HG02759 (cell line): ENCODE results near the gene PRKAR2B.
"Not testable (repeated sequence)": the region's sequence is repeated elsewhere in the genome, so short reads cannot be mapped to it uniquely, and the experiment has no call there.

Source experiments
- ATAC-seq: cut with Tn5 transposase; IDR thresholded peaks from one replicate; pipeline ENCODE4 v1.9.1; 2021; ENCODE audit warnings: mild to moderate bottlenecking, moderate library complexity; ENCODE audit not compliant: unreplicated experiment

Gene PRKAR2B

DNA sequence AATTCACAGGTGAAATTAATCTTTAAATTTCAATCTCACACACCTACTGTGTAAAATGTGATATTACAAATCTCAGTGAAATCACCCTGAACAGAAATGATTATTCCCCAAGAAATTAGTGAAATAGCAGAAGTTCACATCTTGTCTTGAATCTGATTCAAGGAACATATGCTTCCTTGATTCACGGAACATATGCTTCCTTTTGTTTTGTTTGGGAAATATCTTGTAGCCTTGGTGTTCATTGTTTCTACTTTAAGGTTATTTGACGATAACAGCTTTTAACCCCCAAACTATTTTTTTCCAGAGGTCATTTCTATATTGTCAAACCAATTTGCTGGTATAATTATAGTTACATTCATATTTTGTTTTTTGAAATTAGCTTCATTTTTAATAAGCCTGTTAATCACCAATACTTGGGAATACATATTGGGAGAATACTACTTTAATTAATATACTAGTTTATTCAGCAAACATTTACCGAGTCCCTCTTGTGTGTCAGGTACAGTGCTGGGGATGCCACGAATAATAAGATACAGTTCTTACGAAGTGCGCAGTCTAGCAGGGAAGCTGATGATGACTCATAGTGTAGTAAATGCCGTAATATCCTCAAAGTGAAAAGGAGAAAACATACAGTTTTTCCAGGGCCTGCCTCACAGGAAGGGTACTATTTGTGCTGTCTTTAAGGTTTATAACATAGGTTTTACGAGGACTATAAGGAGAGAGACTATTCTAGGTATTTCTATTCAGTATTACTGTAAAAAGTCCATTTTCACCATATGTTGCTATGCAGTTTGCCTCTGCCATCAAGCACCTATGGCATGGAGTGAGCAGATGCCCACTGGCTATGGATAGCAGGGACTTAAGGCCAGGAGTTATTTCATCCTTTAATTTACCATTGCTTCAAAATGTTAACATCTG, 32.5 kb downstream of the PRKAR2B start:
- ATAC-seq: no peak

DNA sequence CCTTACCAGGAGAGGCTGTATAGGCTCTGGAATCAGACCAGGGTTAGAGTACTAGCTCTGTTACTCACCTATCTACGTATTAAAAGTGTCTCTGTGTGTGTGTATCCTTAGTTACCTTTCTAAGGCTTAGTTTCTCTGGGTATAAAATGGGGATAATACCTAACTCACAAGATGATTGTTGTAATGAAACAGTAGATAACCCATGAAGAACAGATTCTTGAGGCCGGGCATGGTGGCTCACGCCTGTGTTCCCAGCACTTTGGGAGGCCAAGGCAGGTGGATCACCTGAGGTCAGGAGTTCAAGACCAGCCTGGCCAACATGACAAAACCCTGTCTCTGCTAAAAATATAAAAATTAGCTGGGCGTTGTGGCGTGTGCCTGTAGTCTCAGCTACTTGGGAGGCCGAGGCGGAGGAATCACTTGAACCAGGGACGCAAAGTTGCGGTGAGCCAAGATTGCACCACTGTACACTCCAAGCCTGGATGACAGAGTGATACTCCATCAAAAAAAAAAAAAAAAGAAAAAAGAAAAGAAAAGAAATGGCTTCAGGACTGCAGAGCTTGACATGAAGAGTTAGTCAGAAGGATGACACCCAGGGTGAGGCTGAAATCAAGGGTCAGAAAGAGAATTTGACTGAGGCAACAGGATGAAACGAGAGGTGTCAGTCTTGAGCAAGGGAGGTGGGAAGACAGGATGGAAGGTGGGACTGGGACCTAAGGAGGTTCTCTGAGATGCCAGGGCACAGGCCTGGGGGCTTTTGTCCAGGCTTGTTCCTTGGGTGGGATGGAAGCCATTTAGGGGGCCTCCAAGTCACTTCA, 33.4 kb downstream of the PRKAR2B start:
- ATAC-seq: no peak

DNA sequence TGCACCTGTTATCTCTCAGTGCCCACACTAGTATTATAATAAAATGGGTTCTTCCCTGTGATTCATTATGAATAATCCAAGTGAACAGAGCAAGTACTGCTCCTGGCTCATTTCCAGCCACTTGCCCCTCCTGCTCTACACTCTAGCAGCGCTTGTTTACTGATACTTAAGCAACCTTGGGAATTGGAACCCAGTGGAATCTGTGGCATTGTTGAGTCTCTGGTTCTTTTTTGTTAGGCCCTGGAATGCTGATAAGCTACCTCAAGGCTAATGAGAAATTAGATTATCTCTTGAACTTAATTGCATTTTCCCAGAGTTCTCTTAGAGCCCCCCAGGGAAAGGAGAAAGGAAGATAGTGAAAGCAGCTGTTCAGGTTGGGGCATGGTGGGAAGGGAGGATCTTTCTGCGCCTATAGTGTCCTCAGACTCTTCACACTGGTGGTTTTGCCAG, 34.0 kb downstream of the PRKAR2B start:
- ATAC-seq: no peak

DNA sequence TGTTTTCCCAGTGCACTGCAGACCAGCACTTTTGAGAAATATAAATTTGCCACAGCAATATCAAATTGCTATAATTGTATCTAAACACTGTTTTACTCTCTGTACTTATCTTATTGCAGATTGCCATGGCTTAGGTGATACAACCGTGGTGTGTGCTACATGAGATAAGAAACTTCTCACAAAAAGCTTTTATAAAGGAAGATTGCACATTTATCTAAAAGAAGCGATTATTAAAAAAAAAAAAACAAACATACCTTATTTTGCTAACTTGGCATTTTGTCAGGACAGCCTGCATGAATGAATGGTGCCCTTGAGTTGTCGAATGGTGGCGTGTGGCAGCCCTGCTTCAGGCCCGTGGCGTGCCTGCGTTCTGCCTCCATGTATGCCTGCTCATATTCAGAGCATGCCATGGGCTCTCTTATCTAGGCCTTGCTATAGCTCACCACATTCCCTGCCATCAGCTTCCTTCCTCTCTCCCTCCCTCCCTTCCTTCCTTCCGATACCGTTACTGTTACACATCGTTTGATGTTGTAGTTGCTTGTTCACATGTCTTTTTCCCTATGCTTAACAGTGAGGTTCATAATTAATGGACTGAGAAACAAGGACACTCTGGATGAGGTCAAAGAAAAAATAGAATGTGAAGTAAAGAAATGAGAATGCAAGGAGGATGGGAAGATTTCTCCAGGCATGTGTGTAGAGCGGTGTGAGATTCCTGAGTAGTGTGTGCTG, 34.9 kb downstream of the PRKAR2B start:
- ATAC-seq: no peak

DNA sequence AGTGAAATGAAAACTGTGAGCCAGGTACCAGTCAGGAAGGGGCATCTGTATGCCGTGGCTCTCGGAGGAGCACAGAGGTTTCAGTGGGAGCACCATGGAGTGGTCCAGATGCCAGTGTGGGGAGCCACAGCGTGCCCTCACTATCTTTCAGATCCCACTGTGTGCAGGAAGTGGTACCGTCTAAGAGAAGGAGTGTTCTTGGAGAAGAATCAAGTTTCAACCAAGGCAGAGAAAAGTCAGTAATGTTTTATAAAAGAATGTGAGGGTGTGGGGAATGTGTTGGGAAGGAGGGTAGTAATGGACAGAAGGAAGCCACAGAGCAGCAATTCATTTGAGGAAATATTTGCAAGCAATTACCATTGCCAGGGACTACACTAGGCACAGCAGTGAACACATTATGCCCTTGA, 35.6 kb downstream of the PRKAR2B start:
- ATAC-seq: no peak

DNA sequence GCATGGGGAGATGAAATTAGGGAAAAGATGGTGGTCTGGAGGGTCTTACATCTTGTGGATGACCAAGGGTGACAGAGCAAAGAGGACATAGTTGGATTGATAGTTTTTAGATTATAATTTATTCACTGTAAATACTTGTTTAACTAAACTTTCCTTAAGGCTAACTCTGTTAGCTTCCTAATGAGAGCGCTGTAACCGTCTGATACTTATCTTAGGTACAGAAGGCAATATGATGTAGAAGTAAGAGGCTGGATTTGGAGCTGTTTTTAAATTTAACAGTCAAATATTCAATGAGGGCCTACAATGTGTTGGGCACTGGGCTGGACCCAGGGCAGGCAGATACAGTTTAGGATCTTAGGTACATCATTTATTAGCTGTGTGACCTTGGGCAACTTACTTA, 36.0 kb downstream of the PRKAR2B start:
- ATAC-seq: no peak

DNA sequence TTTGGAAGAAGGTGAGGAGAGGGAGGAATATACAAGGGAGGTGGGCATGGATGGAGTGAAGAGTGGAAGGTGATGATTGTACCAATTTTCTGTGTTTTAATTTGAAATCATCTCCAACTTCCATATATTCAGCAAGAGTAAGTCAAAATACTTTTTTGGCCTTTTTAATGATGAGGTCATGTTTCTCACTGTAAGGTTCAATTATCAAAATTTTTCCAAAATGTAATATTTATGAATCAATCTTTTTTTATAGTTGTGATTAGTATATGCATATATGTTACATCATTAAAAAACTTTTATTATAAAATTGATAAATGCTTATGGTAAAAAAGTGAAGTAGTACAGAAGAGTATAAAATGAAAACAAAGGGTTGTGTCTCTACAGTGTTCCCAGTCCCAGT, 40.7 kb downstream of the PRKAR2B start:
- ATAC-seq: no peak

DNA sequence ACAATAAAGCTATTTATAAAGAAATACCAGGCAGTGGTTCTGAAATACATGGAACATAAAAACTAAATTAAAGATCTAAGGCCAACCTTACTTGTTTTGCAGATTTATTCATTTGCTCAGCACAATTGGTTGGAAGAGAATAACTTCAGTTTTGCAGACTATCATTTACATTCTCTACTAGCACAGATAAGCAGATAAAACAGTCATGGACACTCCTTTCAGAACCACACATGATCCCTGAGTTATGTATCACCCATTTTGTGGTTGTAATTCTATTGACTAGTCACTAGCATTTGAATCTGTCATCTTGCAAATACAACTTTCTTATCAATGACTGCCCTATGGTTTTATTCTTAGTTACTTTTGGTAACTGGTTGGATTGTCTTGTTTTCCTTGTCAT, 45.1 kb downstream of the PRKAR2B start:
- ATAC-seq: no peak

DNA sequence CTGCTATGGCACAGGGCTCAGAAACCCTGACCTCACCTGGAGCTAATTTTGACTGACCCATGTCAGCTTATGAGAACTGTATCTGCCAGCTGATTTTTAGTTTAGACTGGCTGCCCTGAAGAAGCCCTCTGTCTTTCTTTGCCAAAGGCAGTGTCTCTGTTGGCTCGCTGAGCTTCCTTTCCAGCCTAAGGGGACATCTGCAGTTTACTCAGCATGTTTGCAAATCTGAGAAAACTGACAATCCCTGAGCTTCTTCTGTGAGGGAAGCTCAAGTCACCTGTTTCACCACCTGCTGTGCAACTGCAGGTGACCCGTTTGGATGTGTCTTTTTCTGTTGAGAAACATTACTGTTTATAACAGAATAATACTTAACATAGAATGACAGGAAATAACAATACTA, 46.0 kb downstream of the PRKAR2B start:
- ATAC-seq: no peak

DNA sequence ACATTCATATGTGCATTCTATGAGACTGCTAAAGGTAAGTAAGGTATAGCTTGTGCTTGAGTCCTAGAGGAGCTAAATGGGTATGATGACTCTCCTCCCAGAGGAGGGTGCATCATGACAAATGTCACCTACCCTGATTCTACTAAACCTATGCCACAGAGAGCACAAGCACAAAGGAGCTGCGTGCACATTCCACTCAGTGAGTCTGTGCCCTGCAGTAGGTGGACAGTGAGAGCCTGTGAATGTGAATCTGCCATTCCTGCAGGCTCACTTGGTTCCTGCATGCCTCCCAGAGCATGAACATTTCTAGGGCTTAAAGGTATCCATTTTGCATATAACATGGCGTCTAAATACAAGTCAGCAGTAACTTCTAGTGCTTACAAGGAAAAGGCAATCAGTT, 46.8 kb downstream of the PRKAR2B start:
- no peak for ATAC-seq

DNA sequence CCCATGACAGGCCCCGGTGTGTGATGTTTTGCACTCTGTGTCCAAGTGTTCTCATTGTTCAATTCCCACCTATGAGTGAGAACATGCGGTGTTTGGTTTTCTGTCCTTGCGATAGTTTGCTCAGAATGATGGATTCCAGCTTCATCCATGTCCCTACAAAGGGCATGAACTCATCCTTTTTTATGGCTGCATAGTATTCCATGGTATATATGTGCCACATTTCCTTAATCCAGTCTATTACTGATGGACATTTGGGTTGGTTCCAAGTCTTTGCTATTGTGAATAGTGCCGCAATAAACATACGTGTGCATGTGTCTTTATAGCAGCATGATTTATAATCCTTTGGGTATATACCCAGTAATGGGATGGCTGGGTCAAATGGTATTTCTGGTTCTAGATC, 49.2 kb downstream of the PRKAR2B start:
- not testable (repeated sequence) for ATAC-seq

DNA sequence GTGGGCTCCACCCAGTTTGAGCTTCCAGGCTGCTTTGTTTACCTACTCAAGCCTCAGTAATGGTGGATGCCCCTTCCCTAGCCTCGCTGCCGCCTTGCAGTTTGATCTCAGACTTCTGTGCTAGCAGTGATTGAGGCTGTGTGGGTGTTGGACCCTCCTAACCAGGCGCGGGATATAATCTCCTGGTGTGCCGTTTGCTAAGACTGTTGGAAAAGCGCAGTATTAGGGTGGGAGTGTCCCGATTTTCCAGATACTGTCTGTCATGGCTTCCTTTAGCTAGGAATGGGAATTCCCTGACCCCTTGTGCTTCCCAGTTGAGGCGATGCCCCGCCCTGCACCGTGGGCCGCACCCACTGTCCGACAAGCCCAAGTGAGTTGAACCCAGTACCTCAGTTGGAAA, 54.6 kb downstream of the PRKAR2B start:
- ATAC-seq: not testable (repeated sequence)

DNA sequence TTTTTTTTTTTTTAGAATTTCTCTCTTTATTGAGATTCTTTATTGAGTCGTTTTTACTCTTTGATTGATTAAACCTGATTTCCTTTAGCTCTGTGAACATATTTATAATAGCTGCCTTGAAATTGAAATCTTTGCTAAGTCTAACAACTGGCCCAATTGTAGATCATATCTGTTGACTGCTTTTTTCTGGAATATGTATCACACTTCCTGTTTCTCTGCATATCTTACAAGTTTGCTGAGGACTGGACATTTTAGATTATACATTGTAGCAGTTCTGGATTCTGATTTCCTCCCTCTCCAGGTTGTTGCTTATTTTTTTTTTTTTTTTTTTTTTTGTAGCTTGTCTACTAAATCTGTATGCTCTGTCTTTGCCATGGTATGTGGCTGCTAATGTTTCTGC, 56.3 kb downstream of the PRKAR2B start:
- no peak for ATAC-seq

DNA sequence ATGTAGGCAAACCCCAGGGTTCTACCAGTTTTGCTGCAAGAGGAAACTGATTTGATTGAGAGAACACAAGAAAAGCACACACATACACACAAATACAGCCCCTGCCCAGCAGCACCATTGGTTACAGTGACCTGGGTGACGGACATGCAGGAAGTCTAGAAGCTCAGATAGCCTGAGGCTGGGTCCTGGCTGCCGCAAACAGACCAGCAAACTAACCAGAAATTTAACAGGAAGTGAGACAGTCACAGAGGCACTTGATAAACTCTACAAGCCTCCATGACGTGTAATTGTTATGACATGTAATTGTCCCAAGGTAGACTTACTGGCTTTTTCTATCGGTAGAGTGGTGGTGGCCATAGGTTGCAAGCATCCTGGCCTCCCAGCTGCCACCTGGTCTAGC, 58.9 kb downstream of the PRKAR2B start:
- no peak for ATAC-seq

DNA sequence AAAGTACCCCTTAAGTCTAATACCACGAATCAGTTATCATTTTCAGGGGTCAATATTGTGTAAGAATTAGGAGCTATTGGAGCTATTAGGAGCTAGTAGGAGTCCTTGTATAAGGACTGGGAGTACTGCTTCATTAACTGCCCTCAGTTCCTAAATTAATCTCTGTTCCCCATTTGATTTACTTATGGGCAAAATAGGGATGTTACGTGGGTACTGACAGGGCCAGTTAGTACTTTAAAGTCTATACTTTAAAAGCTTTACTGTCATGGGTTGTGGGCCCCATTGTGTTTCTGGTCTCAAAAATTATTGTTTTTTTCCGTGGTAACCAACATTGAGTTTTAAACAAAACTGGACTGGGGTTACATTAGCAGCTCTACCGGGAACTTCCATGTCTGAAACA, 60.3 kb downstream of the PRKAR2B start:
- no peak for ATAC-seq

DNA sequence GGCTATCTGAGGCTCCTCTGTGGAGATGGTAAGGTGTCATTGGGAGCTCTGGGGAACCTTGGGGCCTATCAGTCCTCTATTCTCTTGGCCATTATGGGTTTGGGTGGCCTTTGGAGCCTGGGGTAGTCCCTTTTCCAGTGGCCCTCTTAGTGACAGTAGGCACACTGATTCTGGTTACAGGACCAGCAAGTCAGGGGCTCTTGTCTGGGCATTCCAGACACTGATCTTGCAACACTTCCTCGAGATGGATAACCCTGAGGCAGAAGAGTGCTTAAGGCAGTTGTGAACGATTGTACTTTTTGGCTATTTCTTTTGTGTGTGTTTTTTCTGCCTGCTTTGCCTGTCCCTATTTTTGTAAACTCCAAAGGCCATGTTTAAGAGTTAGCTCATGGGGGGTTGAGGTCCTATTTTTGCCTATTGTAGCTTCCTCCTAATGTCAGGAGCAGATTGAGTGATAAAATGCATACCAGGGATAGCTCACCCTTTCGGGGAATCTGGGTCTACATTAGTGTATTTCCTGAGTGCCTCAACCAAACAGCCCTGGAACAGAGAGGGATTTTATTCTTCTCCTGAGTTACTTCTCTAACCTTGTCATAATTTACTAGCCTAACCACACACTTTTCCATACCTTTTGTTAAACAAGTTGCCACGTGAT, 61.2 kb downstream of the PRKAR2B start:
- ATAC-seq: no peak

DNA sequence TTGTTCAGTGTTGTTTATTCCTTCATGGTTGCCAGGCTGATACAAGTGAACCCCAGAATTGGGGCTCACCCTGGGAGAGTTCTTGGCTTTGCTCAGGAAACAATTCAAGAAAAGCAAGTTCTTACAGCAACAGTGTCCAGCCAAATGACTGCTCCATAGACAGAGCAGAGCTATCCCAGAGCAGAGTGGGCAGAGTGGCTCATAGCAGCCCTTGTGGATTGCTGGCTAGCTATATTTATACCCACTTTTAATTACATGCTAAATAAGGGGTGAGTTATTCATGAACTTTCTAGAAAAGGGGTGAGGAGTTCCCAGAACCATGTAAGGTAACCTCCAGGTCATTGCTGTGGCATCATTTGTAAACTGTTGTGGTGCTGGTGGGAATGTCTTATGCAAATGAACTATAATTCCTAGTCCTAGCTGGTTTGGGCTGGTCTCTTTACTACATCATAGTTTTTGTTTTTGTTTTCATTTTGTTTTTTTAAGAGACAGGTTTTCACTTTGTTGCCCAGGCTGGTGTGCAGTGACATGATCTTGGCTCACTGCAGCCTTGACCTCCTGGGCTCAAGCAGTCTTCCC, 64.4 kb downstream of the PRKAR2B start:
- ATAC-seq: no peak

DNA sequence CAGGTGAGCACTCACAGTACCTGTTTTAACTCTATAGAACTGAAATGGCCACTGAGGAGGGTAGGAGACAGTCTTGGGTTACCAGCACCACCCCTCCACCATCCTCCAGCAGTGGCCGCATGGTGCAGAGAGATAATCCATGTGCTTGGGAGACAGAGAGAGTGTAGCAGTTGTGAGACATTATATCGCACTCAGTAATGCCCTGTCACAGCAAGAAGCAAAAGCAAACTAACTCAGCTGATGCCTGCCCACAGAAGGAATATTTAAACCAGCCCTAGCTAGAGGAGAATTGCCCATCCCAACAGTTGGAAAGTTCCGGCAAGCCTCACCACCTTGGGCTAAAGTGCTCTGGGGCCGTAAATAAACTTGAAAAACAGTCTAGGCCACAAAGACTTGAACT, 65.5 kb downstream of the PRKAR2B start:
- no peak for ATAC-seq

DNA sequence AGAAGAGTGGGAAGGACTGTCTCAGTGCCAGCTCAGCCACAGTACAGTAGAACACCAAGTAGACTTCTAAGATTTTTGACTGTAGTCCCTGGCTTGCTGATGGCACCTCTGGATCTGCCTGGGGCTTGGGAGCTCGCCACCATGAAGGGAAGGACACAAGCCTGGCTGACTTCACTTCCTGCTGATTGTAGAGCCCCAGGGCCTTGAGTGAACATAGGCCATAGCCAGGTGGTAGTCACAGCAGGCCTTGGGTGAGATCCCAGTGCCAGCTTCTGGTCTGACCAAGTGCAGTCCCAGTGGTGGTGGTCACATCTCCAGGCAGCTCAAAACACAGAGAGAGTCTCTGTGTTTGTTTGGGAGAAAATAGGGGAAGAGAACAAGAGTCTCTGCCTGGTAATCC, 66.7 kb downstream of the PRKAR2B start:
- no peak for ATAC-seq

DNA sequence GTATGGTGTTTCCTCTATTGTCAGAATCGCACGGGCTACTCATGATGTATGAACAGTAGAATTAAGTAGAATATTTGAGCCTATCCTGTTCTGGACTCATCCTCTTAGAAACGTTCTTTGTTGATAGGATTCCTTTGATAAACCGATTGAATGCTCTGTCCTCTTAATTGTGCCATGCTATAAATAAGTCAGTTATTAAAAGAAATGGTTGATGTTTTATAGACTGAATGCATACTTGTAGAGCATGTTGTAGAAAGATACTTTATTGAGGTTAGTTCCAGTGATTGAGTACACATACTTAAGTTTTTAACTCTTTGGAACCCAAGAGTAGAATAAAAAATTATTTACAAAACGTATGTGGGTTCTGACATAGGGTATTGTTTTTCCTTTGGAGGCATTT, 69.4 kb downstream of the PRKAR2B start:
- no peak for ATAC-seq
